Activated T-helper 1 cell treated with anti-CD3 and anti-CD28 coated beads, Interleukin-12 subunit alpha, Interleukin-12 subunit beta, Interleukin-2, Interleukin-4 antibody, amounts not matched to agents 30 ng/mL and 10 ng/mL and 1 ng/mL, durations not matched to agents 14 hours and 24 hours and 36 hours (primary cell): Measurements from ENCODE around the gene AK2. TPM values are rescaled to one million over a fixed set of nuclear protein-coding genes. Genes with fewer than 3 reads are reported as not detected.
"Not testable (repeated sequence)": the region's sequence is repeated elsewhere in the genome, so short reads cannot be mapped to it uniquely, and the experiment has no call there.

Source experiments
- DNase-seq: peaks from one replicate; pipeline ENCODE4 v3.0.0; 2021; ENCODE audit warnings: low spot score
- H3K27ac Mint-ChIP-seq: one replicate; pipeline ENCODE4 v1.8.0; 2021; ENCODE audit warnings: mild to moderate bottlenecking, mixed read lengths
- H3K27me3 Mint-ChIP-seq: one replicate; pipeline ENCODE4 v1.8.0; 2022; ENCODE audit warnings: mild to moderate bottlenecking, moderate library complexity, mixed read lengths; ENCODE audit not compliant: insufficient read depth
- H3K36me3 Mint-ChIP-seq: one replicate; pipeline ENCODE4 v1.8.0; 2021; ENCODE audit warnings: low read depth, mixed read lengths
- H3K4me1 Mint-ChIP-seq: one replicate; pipeline ENCODE4 v1.8.0; 2021; ENCODE audit warnings: low read depth, mixed read lengths
- H3K4me3 Mint-ChIP-seq: one replicate; pipeline ENCODE4 v1.8.0; 2021; ENCODE audit warnings: mild to moderate bottlenecking, moderate library complexity, mixed read lengths
- H3K9me3 Mint-ChIP-seq: one replicate; pipeline ENCODE4 v1.8.0; 2021; ENCODE audit warnings: mixed read lengths
- intact Hi-C: fragments of 100-400 bp; cut with micrococcal nuclease; formaldehyde crosslinking; loops from one replicate; pipeline ENCODE4 v1.15.1; 2024
- total RNA-seq: library from RNA; stranded (reverse); gene quantifications from 2 replicates; pipeline ENCODE4 v1.2.3, GENCODE V29; 2022

Gene AK2
- total RNA-seq, 1 donor from 2014 or later, result 400 TPM

- no peak for DNase-seq
- H3K27me3 Mint-ChIP-seq, result peaks cover 2% of the 10 kb centered on the region
- no peak overlapping the region for H3K4me3 Mint-ChIP-seq
- H3K4me1 Mint-ChIP-seq, result peaks cover 73% of the 10 kb centered on the region
- no peak overlapping the region for H3K27ac Mint-ChIP-seq
- no peaks in the 10 kb centered on the region for H3K9me3 Mint-ChIP-seq
- intact Hi-C loops, result no loop called here
- peaks cover 45% of the 10 kb centered on the region for H3K36me3 Mint-ChIP-seq
Observed at GRCh38 chr1:33029209-33029608, 7.5 kb downstream of the AK2 start.

DNA sequence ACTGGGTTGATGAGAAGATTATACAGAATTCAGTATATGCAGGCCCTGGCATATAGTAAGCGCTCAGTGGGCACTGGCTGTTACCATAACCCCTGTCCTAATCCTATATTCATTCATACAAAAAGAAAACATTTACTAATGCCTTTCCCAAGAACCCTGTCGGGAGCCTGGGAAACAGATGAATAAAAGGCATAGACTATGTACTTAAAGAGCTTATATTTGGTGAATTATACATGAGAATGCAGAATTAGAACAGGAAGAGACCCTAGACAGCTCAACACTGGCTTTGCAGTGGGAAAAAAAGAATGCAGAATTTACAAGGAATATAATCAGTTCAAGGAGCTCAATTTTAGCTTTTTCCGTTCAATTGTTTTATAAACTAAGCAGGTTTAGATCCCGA lies 10.9 kb downstream of the AK2 start:
- peak overlapping the region; percentile 86 for H3K27ac Mint-ChIP-seq
- H3K27me3 Mint-ChIP-seq, result peaks cover 2% of the 10 kb centered on the region
- intact Hi-C loops, result loop anchor here (1.0 to 2.0 kb wide), 4 partner anchors 12 to 102 kb away; partner anchors contain the start of gene RNF19B

GRCh38 chr1:33025180-33025569 lies 11.5 kb downstream of the AK2 start:
- peaks cover 53% of the 10 kb centered on the region for H3K36me3 Mint-ChIP-seq
- DNase-seq, result no peak
- peaks cover 63% of the 10 kb centered on the region for H3K4me1 Mint-ChIP-seq

More for the DNA sequence above, 10.9 kb downstream of the AK2 start:
- DNase-seq, result no peak
- H3K4me3 Mint-ChIP-seq, result peak overlapping the region; percentile 5
- no peaks in the 10 kb centered on the region for H3K9me3 Mint-ChIP-seq
- peaks cover 56% of the 10 kb centered on the region for H3K36me3 Mint-ChIP-seq
- H3K4me1 Mint-ChIP-seq, result peaks cover 64% of the 10 kb centered on the region

GRCh38 chr1:33024430-33025179 lies 12.1 kb downstream of the AK2 start:
- H3K27me3 Mint-ChIP-seq, H3K9me3 Mint-ChIP-seq: not testable (repeated sequence)
- Mint-ChIP-seq H3K27ac (peak overlapping the region; percentile 86), H3K4me1 (peaks cover 58% of the 10 kb centered on the region), H3K4me3 (peak overlapping the region; percentile 17), H3K36me3 (peaks cover 51% of the 10 kb centered on the region)
- DNase-seq, result peak; percentile 27
- intact Hi-C loops, result loop anchor here (1.0 to 2.0 kb wide), 7 partner anchors 13 to 103 kb away; partner anchors contain the start of gene RNF19B

More at GRCh38 chr1:33025180-33025569, 11.5 kb downstream of the AK2 start:
- Mint-ChIP-seq H3K27ac (peak overlapping the region; percentile 86), H3K4me3 (peak overlapping the region; percentile 17), H3K27me3 (peaks cover 2% of the 10 kb centered on the region), H3K9me3 (no peaks in the 10 kb centered on the region)
- intact Hi-C loops, result loop anchor here (1.0 to 2.0 kb wide), 4 partner anchors 12 to 102 kb away; partner anchors contain the start of gene RNF19B

DNA sequence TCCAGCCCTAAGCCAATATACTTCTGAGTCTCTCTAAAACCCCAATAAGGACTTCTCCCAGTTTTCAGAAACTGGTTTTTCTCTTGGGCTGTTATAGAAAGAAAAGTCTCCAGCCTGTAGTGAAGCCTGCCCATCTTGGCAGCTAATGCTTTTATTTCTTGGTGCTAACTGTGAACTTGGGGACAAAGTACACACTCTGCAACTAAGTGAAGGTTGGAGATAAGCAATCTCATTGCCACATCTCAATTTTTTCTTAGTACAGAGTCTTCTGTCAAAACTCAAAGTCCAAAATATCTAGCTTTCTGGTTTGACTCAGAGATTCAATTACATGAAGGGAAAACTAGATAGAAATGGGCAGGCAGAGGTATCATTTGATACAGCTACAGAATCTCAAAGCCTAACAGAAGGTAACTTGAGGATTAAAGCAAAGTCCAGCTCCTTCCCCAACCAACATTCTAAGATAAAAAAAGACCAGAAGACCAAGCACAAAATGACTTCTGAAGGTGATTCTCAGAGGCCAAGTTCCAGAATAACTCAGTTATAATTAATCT lies 14.0 kb downstream of the AK2 start:
- Mint-ChIP-seq H3K36me3 (peaks cover 63% of the 10 kb centered on the region), H3K4me1 (peaks cover 60% of the 10 kb centered on the region), H3K9me3 (no peaks in the 10 kb centered on the region), H3K27ac (peak overlapping the region; percentile 76), H3K27me3 (no peaks in the 10 kb centered on the region), H3K4me3 (no peak overlapping the region)
- no peak for DNase-seq
- intact Hi-C loops, result no loop called here

GRCh38 chr1:33021567-33022431 lies 14.9 kb downstream of the AK2 start:
- Mint-ChIP-seq H3K9me3 (no peaks in the 10 kb centered on the region), H3K27ac (no peak overlapping the region), H3K27me3 (no peaks in the 10 kb centered on the region), H3K36me3 (peaks cover 62% of the 10 kb centered on the region), H3K4me3 (no peak overlapping the region), H3K4me1 (peaks cover 53% of the 10 kb centered on the region)
- intact Hi-C loops, result no loop called here
- no peak for DNase-seq

DNA sequence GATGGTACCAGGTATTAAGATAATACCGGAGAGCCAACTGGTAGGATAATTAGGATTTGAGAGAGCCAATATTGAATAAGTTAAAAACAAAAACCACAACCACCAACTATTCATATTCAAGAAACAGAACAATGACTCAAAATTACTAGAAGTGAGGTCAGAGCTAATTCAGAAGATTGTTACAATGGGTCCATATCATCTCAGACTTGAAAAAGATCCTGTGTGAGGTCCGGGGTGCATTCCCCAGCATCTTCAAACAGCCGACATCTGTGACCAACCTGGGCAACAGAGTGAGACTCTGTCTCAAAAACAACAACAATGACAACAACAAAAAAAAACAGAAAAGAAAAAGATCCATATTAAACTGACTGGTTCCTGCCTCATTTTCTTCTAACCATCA lies 18.6 kb downstream of the AK2 start:
- H3K4me3 Mint-ChIP-seq, result no peak overlapping the region
- no peaks in the 10 kb centered on the region for H3K9me3 Mint-ChIP-seq
- DNase-seq, result no peak
- intact Hi-C loops, result no loop called here
- peaks cover 25% of the 10 kb centered on the region for H3K4me1 Mint-ChIP-seq
- H3K27ac Mint-ChIP-seq, result peak overlapping the region; percentile 88
- H3K36me3 Mint-ChIP-seq, result peaks cover 62% of the 10 kb centered on the region
- no peaks in the 10 kb centered on the region for H3K27me3 Mint-ChIP-seq

GRCh38 chr1:33017175-33017574 lies 19.5 kb downstream of the AK2 start:
- Mint-ChIP-seq H3K4me3 (no peak overlapping the region), H3K36me3 (peaks cover 63% of the 10 kb centered on the region), H3K9me3 (no peaks in the 10 kb centered on the region), H3K4me1 (peaks cover 18% of the 10 kb centered on the region), H3K27ac (no peak overlapping the region), H3K27me3 (no peaks in the 10 kb centered on the region)
- DNase-seq, result no peak
- intact Hi-C loops, result no loop called here

DNA sequence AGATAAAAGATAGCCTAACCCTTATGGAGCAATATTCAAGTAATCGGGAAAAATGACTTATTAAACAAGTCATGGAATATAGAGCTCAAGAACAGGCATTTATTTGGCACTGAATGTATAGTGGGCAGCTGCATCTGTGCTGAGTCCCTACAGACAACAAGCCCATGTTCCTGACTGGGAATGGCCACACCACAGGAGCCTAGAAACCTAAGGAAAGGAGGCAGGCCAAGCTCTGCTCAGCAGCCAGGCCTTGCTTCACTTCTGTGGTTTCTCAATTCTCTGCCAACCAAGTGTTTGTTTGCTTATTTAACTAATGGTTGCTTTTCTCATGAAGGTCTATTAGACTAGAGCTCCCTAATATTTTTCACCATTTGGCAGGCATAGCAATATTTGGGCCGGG lies 21.5 kb downstream of the AK2 start:
- DNase-seq, result no peak
- H3K9me3 Mint-ChIP-seq, result no peaks in the 10 kb centered on the region
- H3K27me3 Mint-ChIP-seq, result no peaks in the 10 kb centered on the region
- H3K4me1 Mint-ChIP-seq, result peaks cover 28% of the 10 kb centered on the region
- peaks cover 67% of the 10 kb centered on the region for H3K36me3 Mint-ChIP-seq
- H3K27ac Mint-ChIP-seq, result no peak overlapping the region
- no peak overlapping the region for H3K4me3 Mint-ChIP-seq
- intact Hi-C loops, result no loop called here

DNA sequence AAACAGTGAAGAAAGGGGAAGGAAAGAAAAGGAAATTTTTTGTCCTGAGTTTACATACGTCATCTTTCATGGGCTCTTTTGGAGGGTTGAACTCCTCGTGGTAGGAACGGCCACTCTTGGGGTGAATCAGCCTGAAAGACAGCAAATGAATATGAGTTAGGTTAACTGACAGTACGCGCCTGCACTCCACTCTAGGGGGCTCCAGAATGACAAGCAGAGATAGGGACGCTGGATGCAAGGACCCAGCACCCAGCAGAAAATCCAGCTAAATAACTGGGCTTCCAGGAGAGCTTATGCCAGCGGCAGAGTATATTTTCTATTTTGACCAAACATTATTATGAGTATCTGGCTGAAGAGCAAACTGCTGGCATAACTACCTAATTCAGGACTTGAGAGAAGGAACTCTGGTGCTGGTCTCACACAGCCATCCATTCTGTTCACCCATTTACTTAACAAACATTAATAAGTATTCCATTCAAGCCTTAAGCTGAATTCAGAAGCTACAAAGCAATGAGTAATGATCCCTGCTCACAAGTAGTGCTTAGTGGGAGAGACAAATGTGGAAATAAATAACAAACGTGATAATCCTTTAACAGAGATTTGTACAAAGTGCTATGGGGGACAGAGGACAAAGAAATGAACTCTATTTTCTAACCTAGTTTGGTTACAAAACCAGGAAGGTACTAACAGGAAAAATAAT lies 22.1 kb downstream of the AK2 start:
- intact Hi-C loops, result no loop called here

GRCh38 chr1:33013791-33014190 lies 22.9 kb downstream of the AK2 start:
- H3K36me3 Mint-ChIP-seq, result peaks cover 64% of the 10 kb centered on the region
- peaks cover 27% of the 10 kb centered on the region for H3K4me1 Mint-ChIP-seq
- H3K9me3 Mint-ChIP-seq, result no peaks in the 10 kb centered on the region
- DNase-seq, result no peak
- no peak overlapping the region for H3K4me3 Mint-ChIP-seq
- no peak overlapping the region for H3K27ac Mint-ChIP-seq
- intact Hi-C loops, result no loop called here
- H3K27me3 Mint-ChIP-seq, result no peaks in the 10 kb centered on the region

More for the DNA sequence above, 22.1 kb downstream of the AK2 start:
- Mint-ChIP-seq H3K27me3 (no peaks in the 10 kb centered on the region), H3K4me1 (peaks cover 29% of the 10 kb centered on the region), H3K27ac (no peak overlapping the region), H3K9me3 (no peaks in the 10 kb centered on the region), H3K4me3 (no peak overlapping the region), H3K36me3 (peaks cover 66% of the 10 kb centered on the region)
- no peak for DNase-seq

DNA sequence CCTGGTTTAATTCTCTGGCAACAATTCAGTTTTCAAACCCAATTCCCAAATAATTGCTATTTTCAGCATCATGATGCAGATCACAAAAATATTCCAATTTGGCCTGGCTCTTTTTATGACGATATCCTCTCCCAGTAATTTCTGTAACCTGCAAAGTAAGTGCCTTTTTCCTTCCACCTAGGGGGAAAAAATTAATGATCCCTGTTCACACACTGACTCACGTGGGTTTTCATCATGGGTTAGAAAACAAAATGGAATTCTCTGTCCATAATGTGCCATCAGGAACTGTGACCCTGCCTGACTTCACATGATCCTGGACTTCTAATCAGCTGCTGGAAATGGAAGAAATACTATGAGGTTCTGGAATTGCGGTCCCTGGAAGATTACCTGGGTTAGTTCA lies 24.5 kb downstream of the AK2 start:
- no peak overlapping the region for H3K4me3 Mint-ChIP-seq
- H3K27me3 Mint-ChIP-seq, result no peaks in the 10 kb centered on the region
- H3K36me3 Mint-ChIP-seq, result peaks cover 63% of the 10 kb centered on the region
- intact Hi-C loops, result no loop called here
- H3K9me3 Mint-ChIP-seq, result no peaks in the 10 kb centered on the region
- peaks cover 20% of the 10 kb centered on the region for H3K4me1 Mint-ChIP-seq
- DNase-seq, result no peak
- H3K27ac Mint-ChIP-seq, result no peak overlapping the region
